ENCODE results near the gene SLC38A1.

The SLC38A1 gene

GRCh38 chr12:46149079-46149464 lies 119.8 kb downstream of the SLC38A1 start:
- Histone ChIP-seq H2AK5ac (ENCODE audit: low read length) (no peak overlapping the region), H3K9ac (ENCODE audit: low read length) (no peak overlapping the region), H3K27ac (ENCODE audit: low read depth, low read length) (no peak overlapping the region), H2BK120ac (ENCODE audit: low read depth, low read length) (no peak overlapping the region), H3K4ac (ENCODE audit: low read depth, low read length) (no peak overlapping the region), H3K56ac (ENCODE audit: low read length) (no peak overlapping the region), H3K79me1 (ENCODE audit: low read length) (no peaks in the 10 kb centered on the region), H3K36me3 (ENCODE audit: control insufficient read depth, insufficient read depth, low read length) (no peaks in the 10 kb centered on the region), H3K27me3 (ENCODE audit: insufficient read depth, low read length, poor library complexity) (no peaks in the 10 kb centered on the region), H3K4me1 (ENCODE audit: control insufficient read depth, low read depth, low read length) (peaks cover 5% of the 10 kb centered on the region), H2BK15ac (replicated peaks; ENCODE audit: low read depth) (no peak overlapping the region), H4K8ac (ENCODE audit: low read depth, low read length) (no peak overlapping the region), H3K23ac (ENCODE audit: low read length) (no peak overlapping the region), H3K79me2 (ENCODE audit: control insufficient read depth, insufficient read depth, low read length) (no peaks in the 10 kb centered on the region), H3K4me3 (ENCODE audit: low read length) (no peak overlapping the region), H2BK5ac (ENCODE audit: low read length) (no peak overlapping the region), H3K4me2 (ENCODE audit: low read length) (no peak overlapping the region), H3K18ac (ENCODE audit: low read length) (no peak overlapping the region), H4K5ac (ENCODE audit: low read length) (no peak overlapping the region)
- WGBS (ENCODE audit: extremely low coverage, insufficient coverage, low lambda C conversion rate) = no CpG with 5 or more reads among the region's 2 CpGs
- no peak for DNase-seq

- no peak overlapping the region for H2BK5ac ChIP-seq (ENCODE audit: low read length)
- H3K27me3 ChIP-seq (ENCODE audit: insufficient read depth, low read length, poor library complexity) = no peaks in the 10 kb centered on the region
- WGBS (ENCODE audit: extremely low coverage, insufficient coverage, low lambda C conversion rate) = no CpG with 5 or more reads among the region's 5 CpGs
- H4K5ac ChIP-seq (ENCODE audit: low read length) = no peak overlapping the region
- no peak for DNase-seq
- no peak overlapping the region for H3K4me2 ChIP-seq (ENCODE audit: low read length)
- H2BK120ac ChIP-seq (ENCODE audit: low read depth, low read length) = no peak overlapping the region
- no peak overlapping the region for H3K18ac ChIP-seq (ENCODE audit: low read length)
- no peaks in the 10 kb centered on the region for H3K79me1 ChIP-seq (ENCODE audit: low read length)
- no peak overlapping the region for H3K23ac ChIP-seq (ENCODE audit: low read length)
- H3K27ac ChIP-seq (ENCODE audit: low read depth, low read length) = no peak overlapping the region
- no peak overlapping the region for H3K4me3 ChIP-seq (ENCODE audit: low read length)
- no peaks in the 10 kb centered on the region for H3K79me2 ChIP-seq (ENCODE audit: control insufficient read depth, insufficient read depth, low read length)
- H3K9ac ChIP-seq (ENCODE audit: low read length) = no peak overlapping the region
- H3K56ac ChIP-seq (ENCODE audit: low read length) = no peak overlapping the region
- no peak overlapping the region for H4K8ac ChIP-seq (ENCODE audit: low read depth, low read length)
- no peak overlapping the region for H2AK5ac ChIP-seq (ENCODE audit: low read length)
- H3K4ac ChIP-seq (ENCODE audit: low read depth, low read length) = no peak overlapping the region
- H2BK15ac ChIP-seq (replicated peaks; ENCODE audit: low read depth) = no peak overlapping the region
- H3K4me1 ChIP-seq (ENCODE audit: control insufficient read depth, low read depth, low read length) = peaks cover 5% of the 10 kb centered on the region
- no peaks in the 10 kb centered on the region for H3K36me3 ChIP-seq (ENCODE audit: control insufficient read depth, insufficient read depth, low read length)
Measured at GRCh38 chr12:46148327-46149078, 120.3 kb downstream of the SLC38A1 start.

DNA sequence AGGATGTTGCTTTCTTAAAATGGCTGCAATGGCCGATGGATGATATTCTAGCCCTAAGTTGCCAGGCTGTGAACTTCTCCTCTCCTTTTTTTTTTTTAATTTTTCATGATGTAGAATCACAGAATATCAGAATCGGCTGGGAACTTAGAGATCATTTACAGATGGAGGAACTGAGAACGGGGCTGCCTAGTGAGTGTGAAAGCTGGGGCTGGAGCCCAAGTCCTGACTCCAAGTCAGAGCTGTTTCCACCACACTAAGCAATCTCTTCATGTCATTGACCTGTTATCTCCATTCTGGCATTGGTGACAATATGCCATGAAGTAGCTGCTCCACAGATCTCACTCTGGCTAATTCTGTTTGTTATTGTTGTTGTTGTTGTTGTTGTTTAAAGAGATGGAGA lies 121.7 kb downstream of the SLC38A1 start:
- Histone ChIP-seq H3K4ac (ENCODE audit: low read depth, low read length) (no peak overlapping the region), H3K18ac (ENCODE audit: low read length) (no peak overlapping the region), H2BK5ac (ENCODE audit: low read length) (no peak overlapping the region), H3K4me3 (ENCODE audit: low read length) (no peak overlapping the region), H3K79me2 (ENCODE audit: control insufficient read depth, insufficient read depth, low read length) (no peaks in the 10 kb centered on the region), H3K23ac (ENCODE audit: low read length) (no peak overlapping the region), H4K8ac (ENCODE audit: low read depth, low read length) (no peak overlapping the region), H3K9ac (ENCODE audit: low read length) (no peak overlapping the region), H2BK120ac (ENCODE audit: low read depth, low read length) (no peak overlapping the region), H3K79me1 (ENCODE audit: low read length) (no peaks in the 10 kb centered on the region), H2AK5ac (ENCODE audit: low read length) (no peak overlapping the region), H3K4me2 (ENCODE audit: low read length) (no peak overlapping the region), H3K27me3 (ENCODE audit: insufficient read depth, low read length, poor library complexity) (no peaks in the 10 kb centered on the region), H3K27ac (ENCODE audit: low read depth, low read length) (no peak overlapping the region), H2BK15ac (replicated peaks; ENCODE audit: low read depth) (no peak overlapping the region), H3K4me1 (ENCODE audit: control insufficient read depth, low read depth, low read length) (peaks cover 5% of the 10 kb centered on the region), H3K56ac (ENCODE audit: low read length) (no peak overlapping the region), H4K5ac (ENCODE audit: low read length) (no peak overlapping the region), H3K36me3 (ENCODE audit: control insufficient read depth, insufficient read depth, low read length) (no peaks in the 10 kb centered on the region)
- WGBS (ENCODE audit: extremely low coverage, insufficient coverage, low lambda C conversion rate) = no CpG with 5 or more reads among the region's 3 CpGs
- DNase-seq = no peak

DNA sequence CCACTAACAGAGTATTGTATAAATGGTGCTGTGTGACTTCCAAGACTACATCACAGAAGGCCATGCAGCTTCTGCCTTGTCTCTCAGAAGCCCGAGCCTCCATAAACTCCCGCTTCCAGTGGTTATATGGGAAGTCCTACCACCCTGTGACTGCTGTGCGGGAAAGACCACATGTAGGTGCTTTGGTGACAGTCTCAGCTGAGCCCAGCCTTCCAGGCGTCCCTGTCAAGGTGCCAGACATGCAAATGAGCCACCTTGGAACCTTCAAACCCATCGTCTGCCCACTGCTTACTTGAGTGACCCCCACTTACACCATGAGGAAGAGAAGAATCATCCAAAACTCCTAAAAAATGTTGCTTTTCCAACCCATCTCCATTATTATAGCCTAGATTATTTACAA lies 123.0 kb downstream of the SLC38A1 start:
- H3K27me3 ChIP-seq (ENCODE audit: insufficient read depth, low read length, poor library complexity) = no peaks in the 10 kb centered on the region
- no peak overlapping the region for H2BK5ac ChIP-seq (ENCODE audit: low read length)
- no peak overlapping the region for H3K9ac ChIP-seq (ENCODE audit: low read length)
- H2BK120ac ChIP-seq (ENCODE audit: low read depth, low read length) = no peak overlapping the region
- no peak overlapping the region for H3K4me3 ChIP-seq (ENCODE audit: low read length)
- H3K4ac ChIP-seq (ENCODE audit: low read depth, low read length) = no peak overlapping the region
- H3K56ac ChIP-seq (ENCODE audit: low read length) = no peak overlapping the region
- H3K79me1 ChIP-seq (ENCODE audit: low read length) = no peaks in the 10 kb centered on the region
- no peak overlapping the region for H3K4me2 ChIP-seq (ENCODE audit: low read length)
- H2AK5ac ChIP-seq (ENCODE audit: low read length) = no peak overlapping the region
- WGBS (ENCODE audit: extremely low coverage, insufficient coverage, low lambda C conversion rate) = no CpG with 5 or more reads among the region's 5 CpGs
- H2BK15ac ChIP-seq (replicated peaks; ENCODE audit: low read depth) = no peak overlapping the region
- H3K36me3 ChIP-seq (ENCODE audit: control insufficient read depth, insufficient read depth, low read length) = no peaks in the 10 kb centered on the region
- no peak overlapping the region for H4K5ac ChIP-seq (ENCODE audit: low read length)
- H3K4me1 ChIP-seq (ENCODE audit: control insufficient read depth, low read depth, low read length) = peaks cover 5% of the 10 kb centered on the region
- no peak overlapping the region for H4K8ac ChIP-seq (ENCODE audit: low read depth, low read length)
- no peak overlapping the region for H3K23ac ChIP-seq (ENCODE audit: low read length)
- no peaks in the 10 kb centered on the region for H3K79me2 ChIP-seq (ENCODE audit: control insufficient read depth, insufficient read depth, low read length)
- H3K27ac ChIP-seq (ENCODE audit: low read depth, low read length) = no peak overlapping the region
- peak; percentile 73 for DNase-seq
- no peak overlapping the region for H3K18ac ChIP-seq (ENCODE audit: low read length)

- Histone ChIP-seq H3K27me3 (ENCODE audit: insufficient read depth, low read length, poor library complexity) (no peaks in the 10 kb centered on the region), H2BK15ac (replicated peaks; ENCODE audit: low read depth) (no peak overlapping the region), H4K8ac (ENCODE audit: low read depth, low read length) (no peak overlapping the region), H3K23ac (ENCODE audit: low read length) (no peak overlapping the region), H3K56ac (ENCODE audit: low read length) (no peak overlapping the region), H3K79me2 (ENCODE audit: control insufficient read depth, insufficient read depth, low read length) (no peaks in the 10 kb centered on the region), H4K5ac (ENCODE audit: low read length) (no peak overlapping the region), H3K79me1 (ENCODE audit: low read length) (no peaks in the 10 kb centered on the region), H3K4ac (ENCODE audit: low read depth, low read length) (peak overlapping the region; percentile 43), H3K9ac (ENCODE audit: low read length) (no peak overlapping the region), H3K27ac (ENCODE audit: low read depth, low read length) (no peak overlapping the region), H3K4me2 (ENCODE audit: low read length) (no peak overlapping the region), H2BK120ac (ENCODE audit: low read depth, low read length) (no peak overlapping the region), H2AK5ac (ENCODE audit: low read length) (no peak overlapping the region), H2BK5ac (ENCODE audit: low read length) (no peak overlapping the region), H3K36me3 (ENCODE audit: control insufficient read depth, insufficient read depth, low read length) (no peaks in the 10 kb centered on the region), H3K4me3 (ENCODE audit: low read length) (no peak overlapping the region), H3K4me1 (ENCODE audit: control insufficient read depth, low read depth, low read length) (peaks cover 5% of the 10 kb centered on the region), H3K18ac (ENCODE audit: low read length) (no peak overlapping the region)
- DNase-seq = no peak
- no CpG with 5 or more reads among the region's 2 CpGs for WGBS (ENCODE audit: extremely low coverage, insufficient coverage, low lambda C conversion rate)
Measured at GRCh38 chr12:46144433-46144832, 124.4 kb downstream of the SLC38A1 start.

DNA sequence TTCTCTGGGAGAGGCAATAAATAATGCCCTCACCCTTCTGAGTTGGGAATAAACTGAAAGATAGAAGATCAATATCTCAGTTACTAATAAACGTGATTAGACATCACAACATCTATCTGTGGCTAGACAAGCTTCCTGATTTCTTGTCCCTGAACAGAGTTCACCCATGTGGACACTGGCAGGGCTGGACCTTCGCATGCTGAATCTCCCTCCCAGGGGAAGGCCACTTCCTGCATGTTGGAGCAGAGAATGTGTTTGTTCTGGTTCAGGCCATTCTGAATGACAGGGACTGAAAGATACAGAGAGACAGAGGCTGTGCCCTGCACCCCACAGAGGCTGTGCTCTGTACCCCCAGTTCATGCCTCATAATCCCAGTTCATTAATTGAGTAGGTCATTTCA lies 132.6 kb downstream of the SLC38A1 start:
- Histone ChIP-seq H3K4me3 (ENCODE audit: low read length) (no peak overlapping the region), H2BK5ac (ENCODE audit: low read length) (no peak overlapping the region), H3K4me1 (ENCODE audit: control insufficient read depth, low read depth, low read length) (no peaks in the 10 kb centered on the region), H2AK5ac (ENCODE audit: low read length) (no peak overlapping the region), H3K56ac (ENCODE audit: low read length) (no peak overlapping the region), H3K27me3 (ENCODE audit: insufficient read depth, low read length, poor library complexity) (no peaks in the 10 kb centered on the region), H4K8ac (ENCODE audit: low read depth, low read length) (no peak overlapping the region), H2BK15ac (replicated peaks; ENCODE audit: low read depth) (no peak overlapping the region), H3K23ac (ENCODE audit: low read length) (no peak overlapping the region), H3K9ac (ENCODE audit: low read length) (no peak overlapping the region), H3K79me2 (ENCODE audit: control insufficient read depth, insufficient read depth, low read length) (no peaks in the 10 kb centered on the region), H3K36me3 (ENCODE audit: control insufficient read depth, insufficient read depth, low read length) (no peaks in the 10 kb centered on the region), H3K4ac (ENCODE audit: low read depth, low read length) (no peak overlapping the region), H3K18ac (ENCODE audit: low read length) (no peak overlapping the region), H2BK120ac (ENCODE audit: low read depth, low read length) (no peak overlapping the region), H3K4me2 (ENCODE audit: low read length) (no peak overlapping the region), H3K79me1 (ENCODE audit: low read length) (no peaks in the 10 kb centered on the region), H4K5ac (ENCODE audit: low read length) (no peak overlapping the region), H3K27ac (ENCODE audit: low read depth, low read length) (no peak overlapping the region)
- no peak for DNase-seq
- no CpG with 5 or more reads among the region's 2 CpGs for WGBS (ENCODE audit: extremely low coverage, insufficient coverage, low lambda C conversion rate)
